GM21447 (cell line): ENCODE results near the gene ACTN4.

Experiments used
- ATAC-seq: cut with Tn5 transposase; IDR thresholded peaks from one replicate; pipeline ENCODE4 v1.9.1; 2021; ENCODE audit not compliant: unreplicated experiment

ACTN4 gene

GRCh38 chr19:38635483-38636399 lies 11.7 kb upstream of the ACTN4 start:
- ATAC-seq, result no peak

DNA sequence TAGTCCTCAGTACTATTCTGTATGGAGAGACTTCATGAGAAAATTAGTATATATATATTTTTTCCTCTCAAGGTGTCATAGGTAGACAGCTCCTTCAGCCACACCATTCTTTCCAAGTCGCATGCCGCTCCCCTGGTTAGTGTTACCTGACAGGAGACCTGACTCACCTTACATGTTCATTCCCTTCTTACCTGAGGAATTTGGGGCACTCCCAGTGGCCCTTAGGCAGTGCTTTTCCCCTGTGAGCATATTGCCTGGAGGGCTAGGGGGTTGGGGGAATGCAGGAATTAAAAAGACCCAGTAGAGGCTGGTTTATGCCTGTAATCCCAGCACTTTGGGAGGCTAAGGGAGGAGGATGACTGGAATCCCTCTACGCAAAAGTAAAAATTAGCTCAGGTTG lies 9.0 kb upstream of the ACTN4 start:
- no peak for ATAC-seq

DNA sequence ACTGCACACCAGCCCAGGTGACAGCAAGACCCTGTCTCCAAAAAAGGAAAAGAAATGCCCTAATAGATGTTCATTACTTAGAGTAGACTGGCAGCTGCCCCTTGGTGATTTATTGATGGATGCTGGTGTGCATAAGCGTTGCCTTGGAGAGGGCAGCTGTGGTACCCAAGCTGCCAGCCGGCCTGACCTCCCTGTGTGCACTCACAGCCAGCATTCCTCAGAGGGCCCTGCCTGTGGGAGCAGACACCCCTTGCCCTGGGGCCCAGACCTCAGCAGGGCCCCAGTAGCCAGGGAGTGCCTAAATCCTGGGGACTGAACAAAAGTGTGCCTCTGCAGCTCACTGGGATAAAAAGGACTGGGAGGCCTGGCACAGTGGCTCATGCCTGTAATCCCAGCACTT lies 7.8 kb upstream of the ACTN4 start:
- ATAC-seq, result no peak

- no peak for ATAC-seq
These were observed 7.1 kb upstream of the ACTN4 start for GRCh38 chr19:38640368-38640767.

DNA sequence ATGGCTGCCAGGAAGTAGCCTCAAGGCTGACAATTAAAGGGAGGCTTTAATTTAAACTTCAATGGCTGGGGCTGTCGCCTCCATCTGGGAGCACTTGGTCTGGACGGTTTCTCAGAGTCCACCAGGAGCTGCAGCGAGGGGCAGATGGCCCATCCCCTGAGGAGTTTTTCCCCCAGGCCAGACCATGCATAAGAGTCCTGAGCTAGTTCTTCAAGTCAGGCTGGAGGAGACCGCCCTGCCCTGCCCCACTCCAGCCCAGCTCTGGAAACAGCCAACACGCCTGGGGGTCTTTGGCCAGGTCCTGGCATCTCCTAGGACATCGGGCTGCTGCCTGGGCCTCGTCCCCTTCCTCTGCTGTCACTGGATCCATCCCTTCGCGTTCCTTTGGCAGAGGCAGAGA lies 5.3 kb upstream of the ACTN4 start:
- ATAC-seq, result no peak

DNA sequence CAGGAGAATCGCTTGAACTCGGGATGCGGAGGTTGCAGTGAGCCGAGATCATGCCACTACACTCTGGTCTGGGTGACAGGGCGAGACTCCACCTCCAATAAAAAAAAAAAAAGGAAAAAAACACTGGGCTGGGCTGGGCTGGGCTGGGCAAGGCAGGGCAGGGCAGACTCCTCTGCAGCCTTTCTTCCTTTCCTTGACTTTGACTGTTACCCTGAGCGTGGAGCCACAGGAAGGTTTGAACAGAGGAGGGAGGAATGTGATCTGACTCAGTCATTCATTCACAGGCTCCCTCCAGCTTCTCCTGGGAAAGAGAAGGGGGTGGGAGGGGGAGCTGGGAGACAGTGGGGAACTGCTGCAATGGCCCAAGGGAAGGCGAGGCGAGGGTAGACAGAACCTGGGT lies 2.7 kb upstream of the ACTN4 start:
- ATAC-seq, result no peak

DNA sequence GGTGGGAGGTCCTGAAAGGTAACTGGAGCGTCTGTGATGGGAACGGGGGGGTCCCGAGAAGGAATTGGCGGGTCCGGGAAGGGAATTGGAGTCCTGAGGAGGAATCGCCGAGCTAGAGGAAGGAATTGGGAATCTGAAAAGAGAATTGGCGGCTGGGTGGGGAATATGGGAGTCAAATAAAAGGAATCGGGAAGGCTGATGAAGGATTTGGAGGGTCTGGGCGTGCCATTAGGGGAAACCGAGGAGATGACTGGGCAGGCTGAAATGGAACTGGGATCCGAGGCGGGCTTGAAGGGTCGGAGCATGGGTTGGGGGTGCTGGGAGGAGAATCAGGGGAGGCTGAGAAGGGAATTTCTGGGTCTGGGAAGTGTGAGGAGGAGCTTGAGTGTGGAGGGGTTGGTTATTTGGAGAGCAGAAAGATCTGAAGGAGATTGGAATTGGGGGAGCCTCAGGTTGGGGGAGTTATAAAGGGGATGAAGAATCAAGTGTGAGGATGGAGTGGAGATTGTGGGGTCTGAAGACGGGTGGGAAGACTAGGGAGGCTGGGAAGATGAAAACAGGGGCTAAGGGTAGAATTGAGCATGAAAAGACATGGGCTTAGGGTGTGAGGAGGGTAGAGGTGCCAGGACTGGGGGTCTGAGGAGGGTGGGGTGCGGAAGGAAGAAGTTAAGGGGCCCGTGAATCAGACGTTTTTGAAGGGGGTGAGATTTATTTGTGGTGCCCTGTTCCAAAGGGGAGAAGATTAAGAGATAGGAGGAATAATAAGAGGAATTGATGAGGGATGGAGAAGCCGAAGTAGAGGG lies 718 bp downstream of the ACTN4 start:
- no peak for ATAC-seq

DNA sequence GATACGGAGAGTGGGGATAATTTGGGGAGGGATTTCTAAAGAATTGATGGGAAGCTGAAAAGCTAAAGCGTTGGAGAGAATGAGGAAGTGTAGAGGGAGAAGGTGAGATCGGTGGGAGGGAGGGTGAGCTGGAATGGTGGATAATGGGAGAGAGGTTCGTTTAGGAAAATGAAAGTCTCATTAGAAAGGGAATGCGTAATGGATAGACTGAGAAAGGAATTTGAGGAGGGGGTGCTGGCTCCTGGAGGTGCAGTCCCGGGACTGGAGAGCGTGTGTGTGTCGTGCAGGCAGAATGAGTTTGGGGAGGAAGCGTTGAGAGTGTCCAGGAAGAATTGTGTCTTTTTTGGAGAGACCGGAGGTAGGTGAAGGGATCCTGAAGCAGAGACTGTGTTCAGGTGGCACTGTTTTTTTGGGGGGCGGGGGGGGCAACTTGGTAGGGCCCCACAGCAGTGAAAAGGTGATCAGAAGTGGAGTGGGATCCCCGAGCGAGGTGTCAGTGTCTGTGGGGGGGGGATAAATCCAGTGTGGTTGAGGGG lies 1.4 kb downstream of the ACTN4 start:
- ATAC-seq, result no peak

DNA sequence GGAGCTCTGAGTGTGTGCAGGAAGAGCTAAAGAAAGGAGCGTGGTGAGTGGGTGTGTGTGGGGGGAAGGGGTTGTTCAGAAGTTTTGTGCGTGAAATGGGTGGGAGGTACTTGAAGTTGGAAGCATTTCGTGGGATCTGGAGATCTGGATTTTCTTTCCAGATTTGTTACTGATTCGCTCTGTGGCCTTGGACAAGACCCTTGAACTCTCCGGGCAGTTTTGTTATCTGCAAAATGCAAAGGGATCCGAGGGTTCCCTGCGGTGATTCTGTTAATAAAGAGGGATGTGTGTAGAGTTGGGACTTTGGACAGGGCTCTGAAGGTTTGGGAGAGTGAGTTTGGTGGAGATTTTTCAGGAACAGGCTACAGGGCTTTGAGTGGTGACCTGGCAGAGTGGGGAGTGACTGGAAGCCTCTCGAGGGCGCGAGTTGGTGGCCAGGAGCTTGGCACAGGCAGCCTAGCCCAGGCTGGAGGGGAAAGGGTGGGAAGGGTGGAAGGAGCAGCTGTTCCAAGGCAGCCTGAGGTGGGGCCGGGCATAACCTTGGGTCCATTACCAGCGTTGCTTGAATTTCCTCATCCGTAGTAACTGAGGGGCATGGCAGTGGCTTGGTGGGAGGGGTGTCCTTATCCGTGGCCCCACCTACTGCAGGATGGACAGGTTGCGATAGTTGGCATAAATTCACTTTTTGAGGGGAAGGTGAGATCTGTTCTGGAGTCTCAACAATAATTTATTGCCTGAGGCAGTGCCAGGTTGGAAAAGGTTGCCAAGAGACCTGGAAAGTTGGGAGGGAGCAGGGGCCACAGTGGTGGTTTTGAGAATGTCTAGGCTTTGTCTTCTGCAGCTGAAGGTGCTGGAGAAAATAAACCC lies 2.1 kb downstream of the ACTN4 start:
- ATAC-seq, result no peak

GRCh38 chr19:38650172-38650775 lies 2.8 kb downstream of the ACTN4 start:
- no peak for ATAC-seq

DNA sequence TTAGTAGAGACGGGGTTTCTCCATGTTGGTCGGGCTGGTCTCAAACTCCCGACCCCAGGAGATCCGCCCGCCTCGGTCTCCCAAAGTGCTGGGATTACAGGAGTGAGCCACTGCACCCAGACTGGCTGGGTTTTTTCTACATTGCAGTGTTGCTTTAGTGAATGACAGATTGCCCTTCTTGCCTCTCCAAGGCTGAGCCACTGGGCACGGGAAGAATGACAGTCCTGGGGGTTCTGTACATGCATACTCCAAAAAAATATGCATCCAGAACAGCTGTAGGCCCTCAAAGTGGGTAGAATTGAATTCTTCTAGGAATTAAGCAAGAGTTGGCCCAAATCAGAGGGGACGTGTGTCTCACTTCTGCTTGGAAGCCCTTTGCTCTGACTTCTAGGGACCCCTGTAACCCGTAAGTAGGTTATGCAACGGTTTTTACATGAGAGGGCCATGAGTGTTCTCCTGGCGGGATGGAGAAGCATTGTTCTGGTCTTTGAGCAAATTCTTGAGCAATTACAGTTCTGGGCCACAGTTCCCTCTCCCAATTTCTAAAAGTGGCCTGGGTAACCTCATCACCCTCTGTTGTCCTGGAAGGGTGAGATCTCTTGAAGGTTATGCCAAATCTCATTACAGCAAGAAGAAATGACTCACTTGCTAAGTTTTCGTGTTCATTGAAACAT lies 3.6 kb downstream of the ACTN4 start:
- ATAC-seq, result no peak

DNA sequence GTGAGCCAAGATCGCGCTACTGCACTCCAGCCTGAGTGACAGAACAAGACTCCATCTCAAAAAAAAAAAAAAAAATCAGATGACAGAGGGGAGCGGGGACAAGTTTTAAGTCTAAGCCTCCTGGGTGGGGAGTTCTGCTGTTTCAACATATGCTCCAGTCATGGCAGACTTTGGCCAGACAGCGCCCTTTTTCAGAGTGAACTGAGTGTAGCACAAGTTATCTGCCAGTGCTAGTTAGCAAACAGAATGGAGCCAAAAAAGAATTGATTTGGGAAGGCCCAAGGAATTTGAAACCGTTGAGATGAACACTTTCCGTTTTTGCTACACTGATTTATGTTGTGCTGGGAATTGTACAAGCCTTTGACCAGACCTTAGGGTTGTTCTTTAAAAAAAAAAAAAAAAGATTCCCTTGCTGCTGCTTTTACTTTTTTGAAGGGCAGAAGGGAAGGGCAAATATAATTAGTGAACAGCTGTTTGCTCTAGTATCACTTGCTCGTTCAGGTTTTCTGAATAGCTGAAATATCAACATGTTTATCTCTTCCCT lies 5.7 kb downstream of the ACTN4 start:
- ATAC-seq, result no peak

DNA sequence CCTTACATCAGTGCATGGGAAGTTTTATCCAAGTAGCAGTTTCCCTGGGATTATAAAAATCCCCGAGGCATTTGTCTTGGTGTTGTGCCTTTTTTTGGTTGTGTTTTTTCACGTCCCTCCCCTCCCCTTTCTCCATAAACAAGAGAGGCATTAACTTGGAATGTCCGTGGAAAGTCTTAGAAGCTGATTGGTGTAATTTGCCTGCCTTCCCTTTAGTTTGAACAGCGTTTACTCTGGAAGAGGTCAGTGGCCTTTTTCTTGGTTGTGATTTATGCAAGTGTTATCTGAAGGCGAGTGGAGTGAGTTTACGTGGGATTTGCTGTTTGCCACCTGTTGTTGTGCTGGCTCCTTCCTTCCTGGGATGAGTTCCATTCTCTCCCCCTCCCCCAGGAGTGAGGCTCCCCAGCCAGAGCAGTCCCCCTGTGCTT lies 7.2 kb downstream of the ACTN4 start:
- ATAC-seq, result no peak

DNA sequence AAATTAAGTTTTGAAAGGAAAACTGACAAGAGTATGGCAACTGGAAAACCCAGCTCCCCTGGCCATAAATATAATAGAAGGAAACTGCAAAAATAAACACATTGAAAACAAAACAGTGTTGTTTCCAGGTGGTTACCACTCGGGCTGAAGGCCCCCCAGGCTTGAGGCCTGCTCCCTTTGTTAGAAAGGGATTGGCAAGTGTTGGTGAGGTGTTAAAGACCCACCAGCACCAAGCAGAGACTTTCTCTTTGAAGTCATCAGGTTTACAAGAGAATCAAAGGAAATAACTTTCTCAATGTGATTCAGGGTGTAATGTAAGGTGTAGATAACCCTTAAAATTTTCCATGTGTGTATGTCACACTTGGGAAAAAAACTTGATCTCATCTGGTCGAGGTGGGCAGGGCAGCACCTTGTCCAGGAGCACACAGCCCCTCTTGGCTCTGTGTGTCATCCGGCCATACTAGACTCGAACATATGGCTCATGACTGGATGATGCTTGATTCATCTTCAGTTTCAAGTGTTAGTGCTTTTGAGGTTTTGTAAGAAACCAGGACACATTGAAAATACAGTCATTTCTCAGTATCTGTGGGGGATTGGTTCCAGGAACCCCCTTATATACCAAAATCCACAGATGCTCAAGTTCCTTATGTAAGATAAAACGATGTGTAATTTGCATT lies 7.8 kb downstream of the ACTN4 start:
- ATAC-seq, result no peak

GRCh38 chr19:38656171-38656981 lies 8.9 kb downstream of the ACTN4 start:
- ATAC-seq, result no peak

DNA sequence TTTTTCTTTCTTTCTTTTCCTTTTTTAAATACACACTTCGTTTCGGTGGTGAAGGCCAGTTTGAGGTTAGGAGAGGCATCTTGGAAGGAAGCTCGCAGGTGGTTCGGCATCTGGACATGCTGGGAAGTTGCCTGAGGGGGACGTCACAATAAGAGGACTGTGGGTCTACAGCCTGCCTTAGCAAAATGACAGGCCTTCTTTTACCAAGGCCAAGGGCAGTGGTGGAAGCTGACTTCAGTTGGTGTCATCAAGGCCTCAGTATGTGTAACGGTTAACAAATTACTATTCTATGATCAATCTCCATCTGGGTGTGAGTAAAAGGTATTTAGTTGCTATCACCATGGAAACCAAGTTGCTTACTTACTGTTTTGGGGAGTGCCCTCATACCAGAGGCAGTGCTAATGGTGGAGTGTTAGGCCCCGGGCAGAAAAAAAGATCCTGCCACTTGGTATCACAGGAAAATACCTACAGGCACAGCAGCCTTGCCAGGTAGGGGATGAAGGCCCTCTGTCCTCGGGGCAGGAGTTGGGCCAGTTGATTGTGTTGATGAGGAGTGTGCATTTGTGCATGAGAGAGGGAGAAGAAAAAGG lies 10.3 kb downstream of the ACTN4 start:
- no peak for ATAC-seq

- ATAC-seq, result no peak
These were observed 11.2 kb downstream of the ACTN4 start for GRCh38 chr19:38658462-38659306.
